ENCODE results near the gene PLBD2. TPM values are rescaled to one million over a fixed set of nuclear protein-coding genes. Genes with fewer than 3 reads are reported as not detected.

Gene PLBD2
- total RNA-seq, 1 experiment from 2014 or later: 31.4 TPM

DNA sequence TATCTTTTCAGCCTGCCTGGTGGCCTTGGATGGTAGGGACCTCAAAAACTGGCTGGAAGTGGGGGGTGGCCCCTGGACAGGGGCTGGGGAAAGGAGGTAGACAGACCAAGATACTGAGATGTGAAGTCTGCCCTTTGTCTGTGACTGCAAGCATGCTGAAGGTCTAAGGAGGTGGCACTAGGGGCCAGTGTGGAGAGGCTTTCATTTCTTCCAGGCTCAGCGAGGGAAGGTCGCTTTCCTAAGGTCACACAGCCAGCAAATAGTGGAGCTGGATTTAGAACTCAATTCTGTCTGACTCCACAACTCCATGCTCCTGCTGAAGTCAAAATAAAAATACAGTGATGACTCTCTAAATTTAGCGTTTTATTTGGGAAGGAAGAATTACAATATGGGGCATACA is 11.3 kb upstream of the PLBD2 start:
- Histone ChIP-seq H3K4ac (ENCODE audit: low read depth, low read length) (no peak overlapping the region), H3K79me2 (ENCODE audit: insufficient read depth, low read length) (no peaks in the 10 kb centered on the region), H2AFZ (ENCODE audit: low read length) (no peak overlapping the region), H4K20me1 (ENCODE audit: control insufficient read depth, insufficient read depth, insufficient read length) (no peaks in the 10 kb centered on the region), H3T11ph (ENCODE audit: low read length) (no peak overlapping the region), H3K56ac (ENCODE audit: insufficient read length, low read depth, low read length) (no peak overlapping the region), H3K18ac (ENCODE audit: insufficient read length, low read depth, low read length) (no peak overlapping the region), H2BK20ac (ENCODE audit: low read depth, low read length, poor library complexity, severe bottlenecking) (no peak overlapping the region), H3K14ac (ENCODE audit: insufficient read depth, low read length) (no peak overlapping the region), H3K79me1 (ENCODE audit: insufficient read depth, low read depth, low read length, poor library complexity, severe bottlenecking) (no peaks in the 10 kb centered on the region), H3K9me3 (ENCODE audit: control insufficient read depth, low read depth, low read length) (no peaks in the 10 kb centered on the region), H2BK120ac (ENCODE audit: low read depth, low read length, poor library complexity, severe bottlenecking) (no peak overlapping the region), H4K5ac (ENCODE audit: insufficient read length, low read depth, low read length) (no peak overlapping the region), H3K4me2 (ENCODE audit: insufficient read depth, insufficient read length, low read length) (no peak overlapping the region), H4K8ac (replicated peaks; ENCODE audit: insufficient read length, low read depth, low read length) (no peak overlapping the region), H3K27ac (ENCODE audit: insufficient read length, low read depth, low read length) (no peak overlapping the region), H4K91ac (ENCODE audit: insufficient read length, low read depth, low read length) (no peak overlapping the region), H3K9ac (ENCODE audit: extremely low read depth, insufficient read length, low read length) (no peak overlapping the region), H2BK12ac (ENCODE audit: insufficient read length, low read depth, low read length) (no peak overlapping the region), H3K4me1 (ENCODE audit: insufficient read depth, low read length) (no peaks in the 10 kb centered on the region; the same call in 1 of the 2 replicates), H2BK15ac (ENCODE audit: low read depth, low read length) (no peak overlapping the region), H2AK5ac (ENCODE audit: insufficient read length, low read length) (no peak overlapping the region), H3K23me2 (ENCODE audit: insufficient read length, low read depth, low read length, poor library complexity, severe bottlenecking) (no peaks in the 10 kb centered on the region), H3K23ac (ENCODE audit: insufficient read length, low read depth, low read length) (no peak overlapping the region), H2BK5ac (ENCODE audit: insufficient read length, low read length) (no peak overlapping the region), H3K27me3 (ENCODE audit: insufficient read depth, low read length) (no peaks in the 10 kb centered on the region)
- no CpG with 5 or more reads among the region's 3 CpGs for WGBS (ENCODE audit: extremely low coverage, insufficient read length, low lambda C conversion rate)
- H3K27ac Mint-ChIP-seq: peak overlapping the region in 2 of 3 experiments; percentile 38 to 41; a peak in 1 of 7 replicates
- no peaks in the 10 kb centered on the region for H3K9me3 Mint-ChIP-seq
- TF ChIP-seq, protein P1, sequence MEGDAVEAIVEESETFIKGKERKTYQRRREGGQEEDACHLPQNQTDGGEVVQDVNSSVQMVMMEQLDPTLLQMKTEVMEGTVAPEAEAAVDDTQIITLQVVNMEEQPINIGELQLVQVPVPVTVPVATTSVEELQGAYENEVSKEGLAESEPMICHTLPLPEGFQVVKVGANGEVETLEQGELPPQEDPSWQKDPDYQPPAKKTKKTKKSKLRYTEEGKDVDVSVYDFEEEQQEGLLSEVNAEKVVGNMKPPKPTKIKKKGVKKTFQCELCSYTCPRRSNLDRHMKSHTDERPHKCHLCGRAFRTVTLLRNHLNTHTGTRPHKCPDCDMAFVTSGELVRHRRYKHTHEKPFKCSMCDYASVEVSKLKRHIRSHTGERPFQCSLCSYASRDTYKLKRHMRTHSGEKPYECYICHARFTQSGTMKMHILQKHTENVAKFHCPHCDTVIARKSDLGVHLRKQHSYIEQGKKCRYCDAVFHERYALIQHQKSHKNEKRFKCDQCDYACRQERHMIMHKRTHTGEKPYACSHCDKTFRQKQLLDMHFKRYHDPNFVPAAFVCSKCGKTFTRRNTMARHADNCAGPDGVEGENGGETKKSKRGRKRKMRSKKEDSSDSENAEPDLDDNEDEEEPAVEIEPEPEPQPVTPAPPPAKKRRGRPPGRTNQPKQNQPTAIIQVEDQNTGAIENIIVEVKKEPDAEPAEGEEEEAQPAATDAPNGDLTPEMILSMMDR (conservative IDR thresholded peaks at IDR 0.05): peak; percentile 31; the same call in 2 of the 3 replicates
- DNase-seq: peak; percentile 52
- H3K27me3 Mint-ChIP-seq (ENCODE audit: low read depth): peaks cover 8% of the 10 kb centered on the region
- no peaks in the 10 kb centered on the region for H3K36me3 Mint-ChIP-seq (ENCODE audit: insufficient read depth in 1 of 3, low read depth in 3 of 3)
- no peak overlapping the region; a peak in 1 of 5 replicates for H3K4me3 Mint-ChIP-seq
- peaks cover 7 to 19% of the 10 kb centered on the region in 2 experiments for H3K4me1 Mint-ChIP-seq
